Neural progenitor cell (in vitro differentiated cells): Measurements from ENCODE around the gene ADORA1. TPM values are rescaled to one million over a fixed set of nuclear protein-coding genes. Genes with fewer than 3 reads are reported as not detected.

Experiments used
- DNase-seq: peaks from one replicate; pipeline ENCODE4 v3.0.0-alpha.2; 2016; ENCODE audit warnings: low spot score
- H2AFZ ChIP-seq: fragments of 200-600 bp; sonication (generic); replicated peaks from 2 replicates; pipeline ENCODE4 v1.6.1; 2016; ENCODE audit warnings: antibody characterized with exemption
- H3F3A ChIP-seq: fragments of 200-600 bp; sonication (generic); 2 replicates; pipeline ENCODE4 v1.6.1; 2016; ENCODE audit warnings: antibody characterized with exemption, low read depth
- H3K27ac ChIP-seq: fragments of 200-600 bp; sonication (generic); 2 replicates; pipeline ENCODE4 v1.5.1; 2016; ENCODE audit warnings: mild to moderate bottlenecking
- H3K27me3 ChIP-seq: fragments of 200-600 bp; sonication (generic); 2 replicates; pipeline ENCODE4 v1.6.1; 2016; ENCODE audit warnings: mild to moderate bottlenecking, moderate library complexity
- H3K36me3 ChIP-seq: fragments of 200-600 bp; sonication (generic); 2 replicates; pipeline ENCODE4 v1.5.1; 2016
- H3K4me1 ChIP-seq: fragments of 200-600 bp; sonication (generic); 2 replicates; pipeline ENCODE4 v1.6.1; 2016; ENCODE audit warnings: mixed run types
- H3K4me2 ChIP-seq: fragments of 200-600 bp; sonication (generic); 2 replicates; pipeline ENCODE4 v1.6.1; 2016
- H3K4me3 ChIP-seq: fragments of 200-600 bp; sonication (generic); 2 replicates; pipeline ENCODE4 v1.5.1; 2016
- H3K79me2 ChIP-seq: fragments of 200-600 bp; sonication (generic); 2 replicates; pipeline ENCODE4 v1.6.1; 2016; ENCODE audit warnings: low read depth
- H3K9ac ChIP-seq: fragments of 200-600 bp; sonication (generic); 2 replicates; pipeline ENCODE4 v1.6.1; 2016
- H3K9me3 ChIP-seq: fragments of 200-600 bp; sonication (generic); 2 replicates; pipeline ENCODE4 v1.5.1; 2016; ENCODE audit warnings: low read depth
- H4K20me1 ChIP-seq: fragments of 200-600 bp; sonication (generic); 2 replicates; pipeline ENCODE4 v1.6.1; 2016; ENCODE audit warnings: low read depth
- H3K27ac Mint-ChIP-seq: 3 replicates; pipeline ENCODE4 v1.8.0; 2021; ENCODE audit warnings: mixed read lengths
- H3K27me3 Mint-ChIP-seq: 2 replicates; pipeline ENCODE4 v1.8.0; 2022; ENCODE audit warnings: low read depth, mild to moderate bottlenecking, inconsistent platforms, moderate library complexity, mixed read lengths; ENCODE audit not compliant: insufficient read depth
- H3K36me3 Mint-ChIP-seq: 3 replicates; pipeline ENCODE4 v1.8.0; 2021; ENCODE audit warnings: mixed read lengths
- H3K4me1 Mint-ChIP-seq: 3 replicates; pipeline ENCODE4 v1.8.0; 2021; ENCODE audit warnings: mixed read lengths
- H3K4me3 Mint-ChIP-seq: 3 replicates; pipeline ENCODE4 v1.8.0; 2021; ENCODE audit warnings: mild to moderate bottlenecking, moderate library complexity, mixed read lengths
- H3K9me3 Mint-ChIP-seq: 3 replicates; pipeline ENCODE4 v1.8.0; 2020; ENCODE audit warnings: mixed read lengths
- EZH2 ChIP-seq: fragments of 200-600 bp; sonication (generic); IDR thresholded peaks from 2 replicates; pipeline ENCODE4 v1.6.1; 2017; ENCODE audit warnings: antibody characterized with exemption, mild to moderate bottlenecking, moderate library complexity
- EZH2phosphoT487 ChIP-seq: fragments of 200-600 bp; sonication (generic); IDR thresholded peaks from 2 replicates; pipeline ENCODE4 v1.6.1; 2017; ENCODE audit warnings: antibody characterized with exemption
- total RNA-seq: library from RNA; depleted of rRNA; stranded (reverse); fragments of >200 nt; gene quantifications from 2 replicates; pipeline ENCODE4 v1.2.3, GENCODE V29; 2015; ENCODE audit warnings: low replicate concordance
- TF ChIP-seq, protein P1 (sequence below): fragments of 200-600 bp; sonication (generic); IDR thresholded peaks from 2 replicates; pipeline ENCODE4 v1.5.1; 2017; ENCODE audit warnings: antibody characterized with exemption, mild to moderate bottlenecking

ADORA1 gene
- total RNA-seq, 1 donor from 2014 or later, result 1.1 TPM

DNA sequence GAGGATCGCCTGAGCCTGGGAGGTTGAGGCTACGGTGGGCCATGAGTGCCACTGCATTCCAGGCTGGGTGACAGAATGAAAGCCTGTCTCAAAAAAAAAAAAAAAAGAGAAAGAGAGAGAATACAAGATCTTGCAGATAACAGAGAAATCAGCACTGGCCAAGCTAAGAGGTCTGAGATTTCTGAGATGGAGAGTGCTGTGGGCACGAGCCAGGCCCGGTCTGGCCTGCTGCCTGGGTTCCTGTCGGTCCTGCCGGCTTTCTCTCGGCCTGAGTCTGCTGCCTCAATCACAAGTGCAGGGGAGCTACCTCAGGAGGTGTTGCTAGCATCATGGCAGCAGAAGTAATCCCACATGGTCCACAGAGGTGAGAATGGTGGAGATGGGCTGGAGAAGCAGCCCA is 19.0 kb downstream of the ADORA1 start:
- H3K27me3 Mint-ChIP-seq, result peaks cover 2% of the 10 kb centered on the region
- H3K9me3 Mint-ChIP-seq, result peaks cover 2% of the 10 kb centered on the region
- peaks cover 27% of the 10 kb centered on the region for H3K4me1 ChIP-seq

DNA sequence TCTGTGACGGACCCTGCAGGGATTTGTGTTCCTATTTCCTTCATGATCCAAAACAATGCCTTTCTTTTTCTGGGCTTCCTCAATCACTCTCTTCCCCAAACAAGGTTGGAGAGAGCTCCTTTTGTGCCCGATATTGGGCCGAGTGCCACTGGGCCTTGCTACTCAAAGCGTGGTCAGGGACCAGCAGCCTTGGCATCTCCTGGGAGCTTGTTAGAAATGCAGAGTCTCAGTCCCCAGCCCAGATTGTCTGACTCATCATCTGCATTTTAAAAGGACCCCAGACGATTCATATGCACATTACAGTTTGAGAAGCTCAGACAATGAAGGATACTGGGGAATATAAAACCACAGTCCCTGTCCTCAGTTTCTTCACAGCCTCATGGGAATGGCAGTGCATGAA is 19.9 kb downstream of the ADORA1 start:
- Histone ChIP-seq H3F3A (peaks cover 15% of the 10 kb centered on the region), H3K79me2 (no peaks in the 10 kb centered on the region), H3K4me2 (no peak overlapping the region), H3K9ac (no peak overlapping the region), H4K20me1 (no peaks in the 10 kb centered on the region), H3K27me3 (no peaks in the 10 kb centered on the region), H3K4me3 (no peak overlapping the region), H3K4me1 (peaks cover 36% of the 10 kb centered on the region), H3K27ac (no peak overlapping the region), H3K9me3 (no peaks in the 10 kb centered on the region), H3K36me3 (no peaks in the 10 kb centered on the region), H2AFZ (no peak overlapping the region)
- DNase-seq, result no peak
- peak overlapping the region; percentile 94 for H3K27ac Mint-ChIP-seq
- TF ChIP-seq, protein P1, sequence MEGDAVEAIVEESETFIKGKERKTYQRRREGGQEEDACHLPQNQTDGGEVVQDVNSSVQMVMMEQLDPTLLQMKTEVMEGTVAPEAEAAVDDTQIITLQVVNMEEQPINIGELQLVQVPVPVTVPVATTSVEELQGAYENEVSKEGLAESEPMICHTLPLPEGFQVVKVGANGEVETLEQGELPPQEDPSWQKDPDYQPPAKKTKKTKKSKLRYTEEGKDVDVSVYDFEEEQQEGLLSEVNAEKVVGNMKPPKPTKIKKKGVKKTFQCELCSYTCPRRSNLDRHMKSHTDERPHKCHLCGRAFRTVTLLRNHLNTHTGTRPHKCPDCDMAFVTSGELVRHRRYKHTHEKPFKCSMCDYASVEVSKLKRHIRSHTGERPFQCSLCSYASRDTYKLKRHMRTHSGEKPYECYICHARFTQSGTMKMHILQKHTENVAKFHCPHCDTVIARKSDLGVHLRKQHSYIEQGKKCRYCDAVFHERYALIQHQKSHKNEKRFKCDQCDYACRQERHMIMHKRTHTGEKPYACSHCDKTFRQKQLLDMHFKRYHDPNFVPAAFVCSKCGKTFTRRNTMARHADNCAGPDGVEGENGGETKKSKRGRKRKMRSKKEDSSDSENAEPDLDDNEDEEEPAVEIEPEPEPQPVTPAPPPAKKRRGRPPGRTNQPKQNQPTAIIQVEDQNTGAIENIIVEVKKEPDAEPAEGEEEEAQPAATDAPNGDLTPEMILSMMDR, result no peak
- TF ChIP-seq EZH2phosphoT487, result no peak
- no peak for TF ChIP-seq EZH2
- H3K9me3 Mint-ChIP-seq, result no peaks in the 10 kb centered on the region
- no peak overlapping the region for H3K4me3 Mint-ChIP-seq
- peaks cover 2% of the 10 kb centered on the region for H3K27me3 Mint-ChIP-seq
- H3K36me3 Mint-ChIP-seq, result peaks cover 3% of the 10 kb centered on the region
- peaks cover 74% of the 10 kb centered on the region for H3K4me1 Mint-ChIP-seq

More for the DNA sequence above, 19.0 kb downstream of the ADORA1 start:
- no peak overlapping the region for H3K4me2 ChIP-seq
- DNase-seq, result no peak
- TF ChIP-seq EZH2phosphoT487, result no peak
- TF ChIP-seq EZH2, result no peak
- TF ChIP-seq, protein P1, result no peak
- no peak overlapping the region for H3K27ac Mint-ChIP-seq
- H3K27me3 ChIP-seq, result no peaks in the 10 kb centered on the region
- H3K36me3 ChIP-seq, result no peaks in the 10 kb centered on the region
- peaks cover 71% of the 10 kb centered on the region for H3K4me1 Mint-ChIP-seq
- H3K79me2 ChIP-seq, result no peaks in the 10 kb centered on the region
- H3K9ac ChIP-seq, result no peak overlapping the region
- H2AFZ ChIP-seq, result no peak overlapping the region
- peaks cover 3% of the 10 kb centered on the region for H3K36me3 Mint-ChIP-seq
- H3F3A ChIP-seq, result peaks cover 6% of the 10 kb centered on the region
- no peak overlapping the region for H3K4me3 Mint-ChIP-seq
- no peak overlapping the region for H3K4me3 ChIP-seq
- H4K20me1 ChIP-seq, result no peaks in the 10 kb centered on the region
- H3K9me3 ChIP-seq, result no peaks in the 10 kb centered on the region
- H3K27ac ChIP-seq, result no peak overlapping the region

DNA sequence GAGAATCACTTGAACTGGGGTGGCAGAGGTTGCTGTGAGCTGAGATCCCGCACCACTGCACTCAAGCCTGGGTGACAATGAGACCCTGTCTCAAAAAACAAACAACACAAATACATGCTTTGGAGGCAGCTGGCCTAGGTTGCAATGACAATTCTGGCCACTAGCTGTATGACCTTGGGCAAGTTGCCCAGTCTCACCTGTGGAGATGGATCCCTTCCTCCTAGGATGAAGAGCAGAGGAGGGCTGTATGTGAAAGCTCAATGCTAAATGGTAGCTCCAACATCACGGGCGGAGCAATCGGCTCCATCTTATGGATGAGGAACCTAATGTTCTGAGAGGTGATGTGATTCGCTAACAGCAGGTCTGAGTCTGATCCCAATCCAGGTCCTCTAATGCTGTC is 20.6 kb downstream of the ADORA1 start:
- no peak overlapping the region for H3K4me3 Mint-ChIP-seq
- peaks cover 21% of the 10 kb centered on the region for H3F3A ChIP-seq
- peaks cover 3% of the 10 kb centered on the region for H3K36me3 Mint-ChIP-seq
- no peaks in the 10 kb centered on the region for H3K27me3 ChIP-seq
- H4K20me1 ChIP-seq, result no peaks in the 10 kb centered on the region
- H3K27ac Mint-ChIP-seq, result no peak overlapping the region
- H3K27me3 Mint-ChIP-seq, result peaks cover 6% of the 10 kb centered on the region
- no peaks in the 10 kb centered on the region for H3K79me2 ChIP-seq
- no peak overlapping the region for H2AFZ ChIP-seq
- no peaks in the 10 kb centered on the region for H3K36me3 ChIP-seq
- peaks cover 43% of the 10 kb centered on the region for H3K4me1 ChIP-seq
- H3K4me2 ChIP-seq, result no peak overlapping the region
- no peak overlapping the region for H3K9ac ChIP-seq
- no peaks in the 10 kb centered on the region for H3K9me3 ChIP-seq
- H3K9me3 Mint-ChIP-seq, result no peaks in the 10 kb centered on the region
- TF ChIP-seq, protein P1, result peak; percentile 38
- no peak for TF ChIP-seq EZH2
- peaks cover 81% of the 10 kb centered on the region for H3K4me1 Mint-ChIP-seq
- no peak overlapping the region for H3K4me3 ChIP-seq
- DNase-seq, result no peak
- H3K27ac ChIP-seq, result no peak overlapping the region
